GM12878 (cell line): Measurements from ENCODE around the gene C19orf38. TPM values are rescaled to one million over a fixed set of nuclear protein-coding genes. Genes with fewer than 3 reads are reported as not detected.

Experiments used
- ATAC-seq: fragments of 200-7000 bp; cut with Tn5 transposase; 3 replicates; pipeline ENCODE4 v1.9.1; 2020; ENCODE audit warnings: mild to moderate bottlenecking, moderate library complexity
- BruUV-seq: library from RNA; stranded (reverse); fragments of 400-500 nt; replicated peaks from 2 replicates; lab custom pipeline; 2021; lab: Mats Ljungman, UMichigan
- CTCF ChIA-PET: fragments of 300-600 bp; sonication (Branson Sonifier 250); formaldehyde crosslinking; extraction: SDS; loops from one replicate; lab custom pipeline; 2021; ENCODE audit warnings: inconsistent platforms; lab: Yijun Ruan, JAX
- POLR2A ChIA-PET: fragments of 350-600 bp; formaldehyde crosslinking; extraction: SDS; loops from one replicate; lab custom pipeline; 2021; ENCODE audit warnings: inconsistent platforms; lab: Charles Lee
- RAD21 ChIA-PET: fragments of 300-600 bp; sonication (Branson Sonifier 250); formaldehyde crosslinking; loops from one replicate; lab custom pipeline; 2023; ENCODE audit warnings: antibody characterized with exemption; ENCODE audit not compliant: unreplicated experiment; lab: Charles Lee
- SMC1A ChIA-PET: fragments of 300-600 bp; sonication (Branson Sonifier 250); formaldehyde crosslinking; loops from one replicate; lab custom pipeline; 2023; ENCODE audit not compliant: unreplicated experiment, uncharacterized antibody; lab: Charles Lee
- DNase-seq: peaks from one replicate; pipeline ENCODE4 v3.0.0-alpha.2; 2011; ENCODE audit warnings: low read depth, low spot score
- FAIRE-seq: peaks from 3 replicates; lab custom pipeline; 2011; peaks lifted over from hg19 to GRCh38; lab: Jason Lieb, UNC
- H2AFZ ChIP-seq: 2 replicates; pipeline ENCODE4 v1.6.0; 2011; ENCODE audit warnings: low read depth, low read length, control low read depth; ENCODE audit not compliant: control insufficient read depth
- H3K27ac ChIP-seq: 2 replicates; pipeline ENCODE4 v1.5.1; 2011; ENCODE audit warnings: control low read depth; ENCODE audit not compliant: control insufficient read depth, insufficient read depth
- H3K27me3 ChIP-seq, 2 experiments: replicated peaks in 1 of 2; 2 replicates each; pipeline versions ENCODE4 v1.6.0 to v1.6.1; 2011; ENCODE audit warnings: low read length in 1 of 2; ENCODE audit not compliant: control insufficient read depth in 2 of 2, insufficient read depth in 2 of 2
- H3K36me3 ChIP-seq, 2 experiments: 2 replicates each; pipeline ENCODE4 v1.5.1; 2011; ENCODE audit warnings: low read length in 1 of 2; ENCODE audit not compliant: control insufficient read depth in 2 of 2, insufficient read depth in 2 of 2
- H3K4me1 ChIP-seq: 2 replicates; pipeline ENCODE4 v1.6.1; 2011; ENCODE audit warnings: mild to moderate bottlenecking, low read length, moderate library complexity, mixed read lengths; ENCODE audit not compliant: control insufficient read depth, insufficient read depth
- H3K4me2 ChIP-seq: 2 replicates; pipeline ENCODE4 v1.6.0; 2011; ENCODE audit warnings: control low read depth; ENCODE audit not compliant: control insufficient read depth, insufficient read depth
- H3K4me3 ChIP-seq: fragments of 200-600 bp; sonication (generic); 2 replicates; pipeline ENCODE4 v1.5.1; 2016
- H3K79me2 ChIP-seq: 2 replicates; pipeline ENCODE4 v1.6.0; 2011; ENCODE audit warnings: low read length; ENCODE audit not compliant: control insufficient read depth, insufficient read depth
- H3K9ac ChIP-seq: 2 replicates; pipeline ENCODE4 v1.8.0; 2011; ENCODE audit warnings: low read length, control low read depth, mixed read lengths; ENCODE audit not compliant: control insufficient read depth, insufficient read depth
- H3K9me3 ChIP-seq: replicated peaks from 3 replicates; pipeline ENCODE4 v1.5.1; 2011; ENCODE audit warnings: mild to moderate bottlenecking, low read length; ENCODE audit not compliant: control insufficient read depth, insufficient read depth
- H4K20me1 ChIP-seq: 2 replicates; pipeline ENCODE4 v1.6.0; 2011; ENCODE audit not compliant: control insufficient read depth, insufficient read depth
- CBFB ChIP-seq: IDR thresholded peaks from 2 replicates; pipeline ENCODE4 v1.6.1; 2016; ENCODE audit warnings: antibody characterized with exemption, low read depth
- CREB1 ChIP-seq: IDR thresholded peaks from 2 replicates; pipeline ENCODE4 v1.6.1; 2012; ENCODE audit warnings: low read depth, mild to moderate bottlenecking, inconsistent platforms
- EED ChIP-seq: sonication (generic); IDR thresholded peaks from 2 replicates; pipeline ENCODE4 v1.6.1; 2016; ENCODE audit warnings: antibody characterized with exemption, low read depth
- EGR1 ChIP-seq, 2 experiments: IDR thresholded peaks; 1 replicate in 1 of 2; 2 replicates in 1 of 2; pipeline ENCODE4 v1.6.1; 2011 to 2012; ENCODE audit warnings: low read depth in 2 of 2, low read length in 2 of 2, borderline replicate concordance in 1 of 2, mild to moderate bottlenecking in 1 of 2, moderate library complexity in 1 of 2
- GATAD2B ChIP-seq: fragments of 450-650 bp; conservative IDR thresholded peaks from 2 replicates; pipeline ENCODE4 v1.6.1; 2017; ENCODE audit warnings: low read depth, mild to moderate bottlenecking, moderate library complexity
- HCFC1 ChIP-seq: fragments of 150-350 bp; IDR thresholded peaks from 2 replicates; pipeline ENCODE4 v1.6.1; 2014; ENCODE audit warnings: low read length
- IKZF2 ChIP-seq, 2 experiments: fragments of 450-650 bp; IDR thresholded peaks; 2 replicates each; pipeline ENCODE4 v1.6.1; 2017; ENCODE audit warnings: mild to moderate bottlenecking in 2 of 2, moderate library complexity in 2 of 2
- IRF3 ChIP-seq: fragments of 450-650 bp; IDR thresholded peaks from 2 replicates; pipeline ENCODE4 v1.6.1; 2014; ENCODE audit warnings: mild to moderate bottlenecking
- LARP7 ChIP-seq: fragments of 450-650 bp; IDR thresholded peaks from 2 replicates; pipeline ENCODE4 v1.6.1; 2017; ENCODE audit warnings: mild to moderate bottlenecking
- MLLT1 ChIP-seq: fragments of 450-650 bp; IDR thresholded peaks from 2 replicates; pipeline ENCODE4 v1.6.1; 2016; ENCODE audit warnings: mild to moderate bottlenecking
- NFYB ChIP-seq: IDR thresholded peaks from 2 replicates; pipeline ENCODE4 v1.6.1; 2011; ENCODE audit warnings: low read depth, mild to moderate bottlenecking, low read length, improper control_type of control experiment, moderate library complexity; ENCODE audit not compliant: insufficient read depth
- PKNOX1 ChIP-seq: fragments of 450-650 bp; IDR thresholded peaks from 2 replicates; pipeline ENCODE4 v1.6.1; 2016; ENCODE audit warnings: mild to moderate bottlenecking
- PML ChIP-seq: IDR thresholded peaks from 2 replicates; pipeline ENCODE4 v1.6.1; 2012; ENCODE audit warnings: low read length, inconsistent platforms
- POLR2A ChIP-seq: IDR thresholded peaks from 2 replicates; pipeline ENCODE4 v1.6.1; 2011; ENCODE audit warnings: low read depth, mild to moderate bottlenecking, low read length
- POLR2AphosphoS5 ChIP-seq: IDR thresholded peaks from 2 replicates; pipeline ENCODE4 v1.6.1; 2011; ENCODE audit warnings: mild to moderate bottlenecking, low read length, inconsistent platforms
- RFX5 ChIP-seq: IDR thresholded peaks from 2 replicates; pipeline ENCODE4 v1.6.1; 2011; ENCODE audit warnings: low read depth, low read length, improper control_type of control experiment
- SP1 ChIP-seq: IDR thresholded peaks from one replicate; pipeline ENCODE4 v1.6.1; 2011; ENCODE audit warnings: low read depth, low read length
- STAT3 ChIP-seq: IDR thresholded peaks from 2 replicates; pipeline ENCODE4 v1.6.1; 2011; ENCODE audit warnings: low read depth, low read length, improper control_type of control experiment
- YY1 ChIP-seq: IDR thresholded peaks from 2 replicates; pipeline ENCODE4 v1.6.1; 2011; ENCODE audit warnings: low read depth, mild to moderate bottlenecking, low read length
- WGBS: methylation state at CpG from one replicate; pipeline ENCODE4 v1.1.6; 2016; ENCODE audit warnings: low lambda C conversion rate; ENCODE audit not compliant: insufficient replicate concordance, insufficient coverage; ENCODE audit errors: missing lambda C conversion rate; 5-methylcytosine and 5-hydroxymethylcytosine counted together
- in situ Hi-C: fragments of 300-500 bp; cut with MboI; formaldehyde crosslinking; loops from 9 replicates; pipeline ENCODE4 v1.14.3; 2018; ENCODE audit warnings: mixed read lengths
- intact Hi-C: fragments of 100-400 bp; cut with micrococcal nuclease; formaldehyde crosslinking; loops from one replicate; pipeline ENCODE4 v1.14.2; 2022; ENCODE audit not compliant: unreplicated experiment
- polyA plus RNA-seq, 11 experiments: library from polyadenylated mRNA; depleted of rRNA in 4 of 11; unstranded in 6 of 11; stranded (reverse) in 5 of 11; fragments of >200 nt; fragmentation: Nextera tagmentation in 4 of 11; fragmentation: Illumina TruSeq in 1 of 11; extraction: Ambion mirVana in 4 of 11; extraction: Trizol in 1 of 11; gene quantifications; 1 replicate in 1 of 11; 2 replicates in 10 of 11; pipeline versions ENCODE4 v1.2.1 to v1.2.3, GENCODE V29; 2011 to 2016; ENCODE audit warnings: inconsistent platforms in 2 of 11, missing spikeins in 2 of 11, low read depth in 1 of 11
- total RNA-seq, 4 experiments: library from RNA; depleted of rRNA in 3 of 4; stranded (reverse); fragments of >200 nt in 3 of 4; fragmentation: Illumina TruSeq in 1 of 4; extraction: Trizol in 1 of 4; gene quantifications; 2 replicates each; pipeline versions ENCODE4 v1.2.1 to v1.2.3, GENCODE V29; 2013 to 2021

C19orf38 gene
- total and polyA plus RNA-seq, 10 of the 15 experiments (the other 5 are each of a cell fraction or from before 2014, with no cell fraction given), result 2.6 to 7.5 (median 5.0) TPM

- ChIA-PET CTCF (interaction anchor here (1.1 to 3.6 kb wide), 12 partner anchors 9 to 200 kb away, joined by 4 to 68 read pairs (median 6); partner anchors contain the start of genes DNM2 and QTRT1), POLR2A (interaction anchor here (0.6 to 1.6 kb wide), 13 partner anchors 10 to 544 kb away, joined by 3 to 10 read pairs (median 4); partner anchors contain the start of gene DNM2), RAD21 (interaction anchor here (0.9 to 2.0 kb wide), 9 partner anchors 30 to 201 kb away, joined by 4 to 41 read pairs (median 6); partner anchors contain the start of genes CARM1, DNM2 and QTRT1), SMC1A (interaction anchor here (0.5 to 2.8 kb wide), 14 partner anchors 8 to 134 kb away, joined by 3 to 24 read pairs (median 6); partner anchors contain the start of genes DNM2 and QTRT1)
- Histone ChIP-seq H3K9ac (no peak overlapping the region), H3K4me3 (peak overlapping the region; percentile 78; the same call in 1 of the 2 replicates), H3K27me3 (no peaks in the 10 kb centered on the region), H3K27ac (no peak overlapping the region), H3K4me2 (peak overlapping the region; percentile 72), H3K9me3 (peaks cover 5% of the 10 kb centered on the region; the same call in 2 of the 3 replicates), H3K4me1 (peaks cover 12% of the 10 kb centered on the region), H4K20me1 (peaks cover 3% of the 10 kb centered on the region; the same call in 1 of the 2 replicates), H3K36me3 (peaks cover 4 to 12% of the 10 kb centered on the region in 2 experiments; a peak in 3 of 4 replicates), H3K79me2 (no peaks in the 10 kb centered on the region; the same call in 1 of the 2 replicates), H2AFZ (no peak overlapping the region)
- in situ Hi-C loops (no loop called here), intact Hi-C loops (no loop called here)
- BruUV-seq, result TSS peak; percentile 75
- 64% methylated on average over 30 of the region's 32 CpGs for WGBS
- FAIRE-seq, result no peak
- DNase-seq, result no peak
- ATAC-seq, result no peak
- TF ChIP-seq YY1 (0 out of 2 replicates have a peak, but pooled peaks have one; percentile 17), EED (no peak), CREB1 (peak; percentile 45; the same call in 1 of the 2 replicates), LARP7 (peak; percentile 69; the same call in 1 of the 2 replicates), STAT3 (no peak), POLR2AphosphoS5 (peak; percentile 51; the same call in 1 of the 2 replicates), SP1 (peak; percentile 81), IKZF2 (IDR thresholded peaks at IDR 0.05) (no peak), POLR2A (peak; percentile 49; the same call in 1 of the 2 replicates), CBFB (no peak), RFX5 (no peak), PKNOX1 (no peak), MLLT1 (no peak), HCFC1 (no peak), IRF3 (0 out of 2 replicates have a peak, but pooled peaks have one; percentile 12), GATAD2B (0 out of 2 replicates have a peak, but pooled peaks have one; percentile 19), EGR1 (IDR thresholded peaks at IDR 0.05; ENCODE audit: borderline replicate concordance in 1 of 2, low read depth in 2 of 2, low read length in 2 of 2) (peak in 1 of 2 experiments; percentile 66; a peak in 1 of 3 replicates), PML (no peak), NFYB (peak; percentile 79)
Measured at GRCh38 chr19:10835089-10835753, 13.0 kb upstream of the C19orf38 start.
